GM18909 (cell line): Measurements from ENCODE around the gene DPP6.

Experiments used
- ATAC-seq: cut with Tn5 transposase; IDR thresholded peaks from one replicate; pipeline ENCODE4 v1.9.1; 2021; ENCODE audit warnings: mild to moderate bottlenecking; ENCODE audit not compliant: unreplicated experiment, poor library complexity

The DPP6 gene

DNA sequence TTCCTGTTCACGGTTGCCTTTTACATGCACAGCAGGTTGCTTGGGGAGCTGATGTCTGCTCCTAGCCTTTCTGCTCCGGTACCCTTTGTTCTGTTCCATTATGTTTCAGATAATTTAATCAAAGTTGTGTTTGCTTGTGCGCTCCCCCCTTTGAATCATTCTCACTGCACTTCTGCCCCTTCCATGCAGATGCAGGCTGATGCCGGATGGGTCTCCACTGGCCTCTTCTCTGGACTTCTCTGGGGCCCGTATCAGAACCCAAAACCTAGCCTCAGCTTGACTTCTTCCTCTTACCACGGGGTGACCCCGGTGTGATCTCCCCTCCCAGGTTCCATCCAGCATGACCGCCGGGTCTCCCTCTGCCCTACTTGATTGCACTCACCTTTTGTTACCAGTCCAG lies 272.0 kb downstream of the DPP6 start:
- ATAC-seq, result no peak

DNA sequence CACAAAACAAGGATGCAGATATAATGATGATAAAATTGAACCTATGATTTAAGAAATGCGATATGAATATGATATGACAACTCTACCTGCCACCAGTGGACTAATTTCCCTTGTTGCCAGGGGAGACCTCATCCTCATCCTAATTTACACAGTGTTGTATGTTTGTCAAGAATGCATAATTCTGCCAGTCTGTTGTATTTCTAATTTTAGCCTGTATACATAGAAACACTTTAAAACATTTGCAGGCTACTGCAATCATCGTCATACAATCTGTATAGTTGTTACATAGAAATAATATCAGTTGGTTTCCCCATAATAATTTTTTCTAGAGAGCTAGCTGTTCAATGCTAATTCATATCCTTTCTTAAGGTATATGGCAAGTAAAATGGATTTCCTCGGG lies 274.2 kb downstream of the DPP6 start:
- ATAC-seq, result no peak

DNA sequence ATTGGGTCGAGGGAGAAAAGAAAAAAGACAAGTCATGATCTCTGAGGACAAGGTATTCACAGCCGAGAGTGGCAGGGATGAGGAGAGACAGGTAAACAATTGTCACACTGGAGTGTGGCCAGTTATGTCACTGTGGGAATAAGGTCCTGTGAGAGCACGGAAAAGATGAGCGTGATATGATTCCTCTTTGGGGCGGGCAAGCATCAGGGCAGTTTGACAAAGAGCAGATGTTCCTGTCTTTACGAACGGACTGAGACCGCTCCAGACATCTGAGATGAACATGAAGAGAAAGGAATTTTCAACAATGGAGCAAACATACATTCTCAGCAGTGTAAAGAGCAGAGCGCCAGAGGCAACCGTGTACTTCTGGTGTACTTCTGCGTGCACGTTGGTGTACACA lies 278.1 kb downstream of the DPP6 start:
- ATAC-seq, result no peak

DNA sequence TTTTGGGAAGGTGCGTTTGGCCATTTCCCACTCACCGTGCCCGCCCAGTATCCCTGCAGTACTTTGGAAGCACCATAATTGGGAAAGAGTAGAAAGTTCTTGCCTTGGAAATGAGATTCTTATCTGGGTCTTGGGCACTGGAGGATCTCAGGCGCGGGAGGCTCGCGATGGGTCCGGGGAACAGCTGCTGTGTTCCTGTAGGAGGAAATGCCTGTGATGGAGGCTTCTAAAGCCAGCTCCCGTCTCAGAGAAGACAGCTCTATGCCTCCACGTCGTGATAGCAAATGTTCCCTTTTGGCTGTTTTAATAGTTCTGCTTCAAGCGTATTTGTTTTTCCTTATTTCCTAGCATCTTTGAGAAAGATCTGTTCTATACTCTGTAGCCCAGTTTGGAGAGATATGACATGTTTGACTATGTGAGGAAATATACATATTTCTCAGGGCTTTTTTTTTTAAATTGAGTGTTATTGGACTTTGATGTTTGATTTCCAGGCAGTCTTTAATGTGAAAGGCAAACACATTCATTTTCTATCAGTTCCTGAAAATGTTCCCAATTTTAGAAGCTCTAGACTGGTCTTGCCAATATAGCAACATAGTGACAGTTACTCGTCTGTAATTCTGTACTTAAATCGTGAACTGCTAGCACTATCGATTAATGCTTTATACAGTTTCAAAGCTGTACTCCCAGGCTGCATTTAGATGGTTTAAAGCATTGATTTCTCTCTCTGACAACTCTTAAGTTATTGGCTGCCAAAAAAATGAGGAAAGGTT lies 280.8 kb downstream of the DPP6 start:
- no peak for ATAC-seq

DNA sequence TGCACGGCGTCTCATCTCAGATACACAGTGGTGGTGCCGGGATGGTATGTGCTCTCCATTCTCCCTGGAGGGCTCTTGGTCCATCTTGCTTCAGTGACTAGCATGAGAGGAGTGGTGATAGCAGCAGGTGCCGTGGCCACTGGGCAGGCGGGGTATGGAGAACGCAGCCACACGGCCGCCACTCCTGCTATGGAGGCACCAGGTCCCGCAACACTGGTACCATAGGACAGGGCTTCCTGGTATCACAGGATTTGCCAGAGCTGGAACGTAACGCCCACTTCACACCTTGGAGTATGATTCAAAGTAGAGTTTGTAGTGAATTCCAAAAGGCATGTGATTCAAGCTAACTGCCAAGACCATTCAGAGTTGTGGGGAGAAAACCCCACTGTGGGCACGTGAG lies 284.1 kb downstream of the DPP6 start:
- no peak for ATAC-seq

DNA sequence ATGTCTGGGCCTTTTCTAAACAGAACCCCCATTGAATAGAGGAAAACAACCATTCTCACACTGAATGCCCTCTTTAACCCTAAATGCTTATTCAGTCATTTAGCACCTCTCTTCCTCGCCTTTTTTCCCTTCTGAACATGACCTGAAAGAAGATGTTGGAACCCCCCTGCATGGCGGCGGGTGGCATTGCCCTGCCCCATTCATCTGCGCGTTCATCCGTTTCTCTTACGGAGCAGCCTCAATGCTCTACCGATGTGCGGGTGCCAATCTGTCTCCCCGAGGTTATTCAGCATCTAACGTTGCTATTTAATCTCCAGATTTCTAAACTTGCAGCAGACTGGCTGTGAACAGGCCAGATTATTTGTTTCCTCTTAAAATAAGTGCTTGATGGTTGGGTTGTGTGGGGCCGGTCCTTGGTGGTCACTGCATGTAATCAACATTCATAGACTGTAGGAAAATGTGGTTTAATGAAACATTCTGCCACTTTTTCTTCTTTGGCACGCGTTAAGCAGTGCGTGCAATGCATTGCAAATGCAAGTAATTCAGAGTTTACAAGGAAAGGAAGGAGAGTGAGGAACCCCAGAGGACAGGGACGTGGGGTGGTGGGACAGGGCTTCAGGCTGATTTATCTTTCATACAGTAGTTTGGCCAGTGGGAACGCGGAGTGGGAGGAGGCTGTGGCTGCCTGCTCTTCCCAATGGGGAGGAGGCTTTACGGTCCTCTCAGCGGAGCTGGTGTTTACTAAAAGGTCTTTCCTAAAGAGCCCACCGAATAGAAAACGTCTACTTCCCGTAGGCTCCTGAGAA lies 286.7 kb downstream of the DPP6 start:
- no peak for ATAC-seq

DNA sequence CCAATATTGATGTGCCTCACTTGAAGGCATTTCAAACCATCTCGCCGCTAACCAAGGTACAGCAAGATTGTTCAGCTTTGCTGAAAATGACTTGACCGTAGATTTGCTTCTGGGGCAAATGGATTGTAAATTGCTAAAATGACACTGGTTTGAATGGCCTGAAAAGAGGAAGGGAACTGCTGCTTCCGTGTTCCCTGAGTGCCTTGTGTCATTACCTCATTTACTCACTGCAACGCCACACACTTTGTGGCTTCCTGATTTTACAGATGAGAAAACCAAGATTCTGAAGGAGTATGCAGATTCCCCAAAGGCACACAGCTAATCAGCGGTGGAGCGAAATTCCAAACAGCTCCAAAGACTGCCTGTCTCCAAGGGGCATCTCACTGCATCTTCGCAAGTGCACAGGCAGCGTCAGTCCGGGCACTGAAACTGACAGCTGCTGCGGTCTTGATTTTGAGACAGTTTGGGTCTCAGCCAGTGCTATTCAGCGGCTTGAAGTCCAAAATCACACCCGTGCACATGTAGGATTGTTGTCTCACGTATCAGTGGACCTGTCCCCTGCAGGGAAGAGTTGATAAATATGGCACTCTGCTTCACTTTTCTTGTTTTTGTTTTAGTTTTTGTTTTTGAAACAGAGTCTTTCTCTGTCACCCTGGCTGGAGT lies 290.9 kb downstream of the DPP6 start:
- no peak for ATAC-seq

DNA sequence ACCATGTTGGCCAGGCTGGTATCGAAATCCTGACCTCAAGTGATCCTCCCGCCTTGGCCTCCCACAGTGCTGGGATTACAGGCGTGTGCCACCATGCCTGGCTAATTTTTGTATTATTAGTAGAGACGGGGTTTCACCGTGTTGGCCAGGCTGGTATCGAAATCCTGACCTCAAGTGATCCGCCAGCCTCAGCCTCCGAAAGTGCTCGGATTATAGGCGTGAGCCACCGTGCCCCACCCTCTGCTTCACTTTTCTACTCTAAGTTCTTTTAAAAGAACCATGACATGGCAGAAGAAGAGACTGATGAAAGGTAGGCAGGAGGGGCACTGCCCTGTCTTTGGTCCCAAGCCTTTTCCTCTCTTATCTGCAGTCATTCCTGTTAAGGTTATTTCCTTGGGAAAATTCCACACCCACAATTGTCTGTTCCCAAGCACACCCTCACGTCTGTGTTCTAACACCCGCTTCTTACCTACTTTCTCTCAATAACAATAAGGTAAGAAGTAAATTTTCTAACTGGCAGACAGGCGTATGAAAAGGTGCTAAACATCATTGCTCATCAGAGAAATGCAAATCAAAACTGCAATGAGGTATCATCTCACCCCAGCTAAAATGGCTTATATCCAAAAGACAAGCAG lies 291.7 kb downstream of the DPP6 start:
- no peak for ATAC-seq

DNA sequence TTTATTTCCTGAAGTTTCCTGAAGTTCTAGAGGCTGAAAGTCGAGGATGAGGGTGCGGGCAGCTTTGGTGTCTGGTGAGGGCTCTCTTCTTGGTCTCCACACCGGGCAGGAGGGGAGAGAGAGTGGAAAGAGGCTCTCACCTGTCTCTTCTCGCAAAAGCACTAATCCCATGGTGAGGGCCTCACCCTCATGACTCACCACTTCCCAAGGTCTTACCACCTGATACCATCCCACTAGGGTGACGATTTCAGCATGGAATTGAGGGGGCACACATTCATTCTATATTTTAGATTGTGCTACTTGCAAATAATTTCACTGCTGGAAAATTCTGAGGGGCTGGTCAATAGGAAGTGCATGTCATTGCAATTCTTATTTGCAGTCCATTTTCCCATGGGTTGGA lies 292.9 kb downstream of the DPP6 start:
- ATAC-seq, result no peak

DNA sequence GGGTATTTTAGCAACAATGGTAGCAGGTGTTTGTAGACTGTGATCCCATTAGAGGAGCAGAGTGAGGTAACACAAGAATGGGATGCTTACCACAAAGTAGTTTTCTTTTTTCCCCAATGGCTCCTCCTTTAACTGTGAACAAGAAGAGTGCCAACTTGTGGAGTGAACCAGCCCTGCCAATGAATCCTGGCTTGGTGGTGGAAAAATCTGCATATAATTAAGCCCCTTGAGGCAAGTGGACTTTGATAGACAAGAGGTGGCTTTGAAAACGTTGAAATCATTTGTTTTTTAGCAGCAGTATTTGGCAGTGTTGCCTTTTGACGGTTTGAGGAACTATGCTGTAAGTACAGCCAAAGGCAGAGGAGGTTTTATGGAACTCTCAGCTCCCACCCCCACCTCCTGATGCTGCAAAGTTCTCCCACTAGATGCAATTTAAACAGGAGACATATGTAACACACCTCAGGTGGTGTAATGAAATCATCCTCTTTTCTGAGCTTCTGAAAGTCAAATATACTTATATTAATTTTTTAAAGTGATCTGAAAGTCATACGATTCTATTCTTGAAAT lies 295.6 kb downstream of the DPP6 start:
- ATAC-seq, result no peak

DNA sequence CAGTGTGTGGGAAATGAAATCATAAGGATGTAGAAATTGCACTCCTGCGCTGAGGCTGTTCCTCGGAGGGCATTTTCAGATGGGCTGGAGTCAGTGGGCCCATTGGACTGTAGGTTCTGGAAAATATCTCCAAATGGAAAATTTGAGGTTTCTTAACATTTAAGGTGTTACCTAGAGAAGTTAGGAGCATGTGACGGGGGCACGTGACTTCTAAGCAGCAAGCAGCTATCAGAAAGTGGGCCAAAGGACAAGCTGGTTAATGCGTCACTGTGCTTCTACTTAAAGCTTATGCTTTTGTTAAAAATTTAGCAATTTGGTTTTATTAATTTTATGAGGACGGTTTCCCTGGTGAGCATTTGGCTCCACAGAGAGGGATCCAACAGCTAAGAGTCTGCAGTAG lies 298.7 kb downstream of the DPP6 start:
- ATAC-seq, result no peak

DNA sequence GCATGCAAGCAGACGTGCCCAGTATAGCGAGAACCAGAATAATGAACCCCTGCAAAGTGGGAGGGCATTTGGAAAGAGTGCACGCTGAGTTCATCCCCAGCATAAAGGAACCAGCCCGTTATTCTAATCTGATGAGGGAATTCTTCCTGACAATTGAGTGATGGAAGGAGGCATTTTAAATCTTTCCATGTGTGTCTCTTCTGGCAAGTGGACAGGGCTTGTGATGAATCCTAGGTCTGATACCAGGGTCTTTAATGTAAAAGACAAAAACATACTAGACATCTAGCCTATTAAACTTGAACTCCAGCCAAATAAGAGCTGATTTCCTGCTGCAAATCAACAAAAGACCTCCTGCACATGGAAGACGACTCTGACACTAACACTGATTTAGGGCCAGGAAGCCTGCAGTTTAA lies 301.2 kb downstream of the DPP6 start:
- no peak for ATAC-seq

DNA sequence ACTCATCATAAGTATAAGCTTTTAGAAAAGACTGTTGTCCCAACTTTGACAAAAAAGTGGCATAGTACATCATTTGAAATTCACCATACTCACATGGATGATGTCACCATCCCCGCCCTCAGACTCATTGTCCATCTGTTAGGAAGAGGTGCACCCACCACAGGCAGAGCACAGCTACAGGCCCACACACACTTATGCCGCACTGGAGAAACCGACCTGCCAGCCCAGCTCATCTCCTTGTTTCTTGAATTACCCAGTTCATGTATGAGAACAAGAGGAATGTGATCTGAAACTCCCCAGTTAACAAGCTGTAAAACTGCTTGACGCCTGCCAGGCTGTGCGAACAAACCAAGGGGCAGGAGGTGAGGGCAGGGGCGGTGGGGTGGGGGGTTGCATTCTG lies 312.0 kb downstream of the DPP6 start:
- no peak for ATAC-seq

DNA sequence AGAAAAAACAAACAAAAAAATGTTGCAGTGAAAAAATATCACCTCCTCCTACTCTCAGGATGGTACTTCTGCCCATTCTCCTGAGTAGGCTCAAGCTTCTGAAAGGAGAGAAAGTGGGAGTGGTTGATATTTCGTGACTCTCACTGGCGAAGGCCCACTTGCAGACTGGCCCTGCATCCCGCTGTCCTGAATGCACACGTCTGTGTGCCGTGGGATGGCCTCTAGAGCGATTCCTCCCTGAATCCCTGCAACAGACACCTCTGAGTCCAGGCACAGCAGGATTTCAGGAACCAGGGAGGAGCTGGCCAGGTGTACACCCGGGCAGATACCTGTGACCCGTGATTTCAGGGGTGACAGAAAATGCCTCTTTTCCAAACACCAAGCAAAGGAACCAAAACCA lies 319.2 kb downstream of the DPP6 start:
- ATAC-seq, result no peak

DNA sequence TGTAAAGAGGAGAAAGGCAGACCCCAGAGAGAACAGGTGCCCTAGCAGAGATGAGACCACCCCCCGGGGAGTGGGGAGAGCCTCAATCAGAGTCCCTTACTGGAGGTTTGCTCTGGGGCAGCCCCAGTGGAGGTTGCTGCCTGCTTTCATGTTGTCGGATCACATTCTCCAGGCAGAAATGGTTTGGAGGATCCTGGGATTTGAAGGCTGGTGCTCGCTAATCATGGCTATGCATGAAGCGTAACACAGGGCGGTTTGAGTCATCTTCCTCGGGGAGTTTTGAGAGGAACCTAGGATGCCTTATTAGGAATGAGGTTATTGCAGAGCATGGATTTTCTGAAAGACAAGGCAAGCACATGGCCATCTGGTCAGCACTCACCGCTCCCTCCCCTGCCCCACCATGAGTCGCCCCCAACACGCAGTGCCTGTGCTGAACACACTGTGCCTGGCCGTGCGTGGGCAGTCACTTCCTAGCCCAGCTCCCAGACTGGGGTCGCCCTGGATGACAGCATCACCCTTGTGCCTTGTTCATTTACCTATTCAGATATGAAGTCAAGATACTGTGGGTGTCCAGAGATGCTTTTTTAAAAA lies 319.9 kb downstream of the DPP6 start:
- ATAC-seq, result no peak

DNA sequence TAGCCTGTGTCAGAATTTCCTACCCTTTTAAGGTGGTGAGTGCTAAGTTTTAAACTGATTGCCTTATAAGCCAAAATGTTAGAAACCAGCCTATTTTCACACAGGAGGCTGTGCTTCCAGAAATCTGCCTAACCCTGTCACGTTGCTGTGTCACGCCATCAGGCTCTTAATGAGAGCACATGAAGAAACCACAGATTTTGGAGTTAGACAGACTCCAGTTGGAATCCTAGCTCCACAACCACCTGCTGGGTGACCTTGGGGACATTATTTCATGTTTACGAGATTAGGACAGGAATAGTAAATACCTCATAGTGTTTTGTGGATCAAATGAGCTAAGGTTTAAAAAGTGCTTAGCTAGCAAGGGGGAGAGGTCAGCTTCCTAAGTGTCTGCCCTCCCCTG lies 321.8 kb downstream of the DPP6 start:
- ATAC-seq, result no peak

DNA sequence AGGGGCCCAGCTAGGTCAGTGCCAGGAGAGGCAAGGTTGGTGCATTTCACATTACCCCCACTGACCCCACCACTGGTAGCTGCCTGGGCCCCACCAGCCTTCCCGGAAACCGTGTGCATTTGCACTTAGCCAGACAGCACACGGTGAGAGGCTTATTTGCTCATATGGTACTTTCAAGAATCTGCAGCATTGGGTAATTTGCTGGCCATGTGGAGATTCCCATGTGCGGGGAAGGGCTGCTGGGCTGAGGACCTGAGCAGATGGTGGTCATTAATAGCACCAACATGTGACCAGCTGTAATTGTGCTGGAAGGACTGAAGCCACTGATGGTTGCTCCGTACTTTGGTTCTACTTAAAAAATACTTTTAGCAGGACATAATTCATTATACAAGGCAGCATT lies 323.8 kb downstream of the DPP6 start:
- no peak for ATAC-seq

DNA sequence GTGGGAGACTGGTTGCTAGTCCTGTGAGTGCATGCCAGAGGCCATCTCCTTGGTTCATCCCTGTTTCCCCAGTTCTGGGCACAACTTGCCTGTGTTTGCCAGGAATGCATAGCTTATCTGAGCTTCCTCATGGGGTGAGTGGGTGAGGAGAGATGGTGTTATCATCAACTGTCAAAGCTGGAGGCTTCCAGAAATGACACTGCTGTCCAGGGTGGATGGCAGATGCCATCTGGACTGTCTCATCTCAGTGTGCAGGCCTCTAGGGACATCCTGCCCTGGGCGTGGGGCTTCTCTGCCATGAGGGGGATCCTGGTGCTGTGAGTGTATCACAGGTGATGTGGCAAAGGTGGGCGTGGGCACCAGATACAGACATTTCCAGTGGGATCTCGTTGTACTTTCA lies 328.6 kb downstream of the DPP6 start:
- no peak for ATAC-seq

DNA sequence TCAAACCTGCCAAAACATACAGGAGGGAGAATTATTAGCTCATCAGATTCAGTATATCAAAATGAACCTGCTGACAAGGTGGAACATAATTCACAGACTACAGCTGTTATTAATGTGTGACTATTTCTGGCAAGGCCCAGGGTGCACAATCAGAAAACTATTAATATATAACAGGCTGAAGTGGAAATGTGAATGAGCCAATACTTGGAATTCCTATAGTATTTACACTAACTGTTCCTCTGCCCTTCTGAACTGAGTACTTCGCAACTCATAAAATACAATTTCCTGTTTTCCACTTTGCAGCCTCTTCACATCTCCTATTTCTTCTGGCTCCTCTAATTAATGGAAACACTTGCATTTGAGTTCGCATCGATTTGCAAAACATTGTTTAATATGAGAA lies 330.8 kb downstream of the DPP6 start:
- ATAC-seq, result no peak

DNA sequence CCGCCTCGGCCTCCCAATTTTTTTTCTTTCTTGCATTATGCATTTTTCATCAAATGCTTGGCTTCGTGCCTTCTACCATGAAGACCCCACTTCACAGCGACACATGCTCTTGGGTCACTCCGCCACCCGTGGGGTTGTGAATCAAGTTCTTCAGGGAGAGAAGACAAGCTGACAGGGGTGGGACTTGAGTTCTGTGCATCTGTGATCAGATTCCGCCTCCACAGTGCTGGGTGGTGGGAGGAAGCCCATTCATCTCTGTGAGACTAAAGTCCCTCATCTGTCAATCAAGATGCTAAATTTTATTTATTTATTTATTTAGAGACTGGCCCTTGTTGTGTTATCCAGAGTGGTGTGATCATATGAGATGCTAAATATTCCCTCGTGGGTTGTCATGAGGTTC lies 333.0 kb downstream of the DPP6 start:
- ATAC-seq, result no peak
